WERI-Rb-1 (cell line): Measurements from ENCODE around the gene QPCTL.
"Not testable (repeated sequence)": the region's sequence is repeated elsewhere in the genome, so short reads cannot be mapped to it uniquely, and the experiment has no call there.

ENCODE experiments used
- DNase-seq: peaks from one replicate; pipeline ENCODE4 v3.0.0-alpha.2; 2020
- H3K27ac ChIP-seq: fragments of 250-450 bp; sonication (Bioruptor Pico); 2 replicates; pipeline ENCODE4 v1.5.1; 2020; ENCODE audit warnings: mild to moderate bottlenecking, moderate library complexity
- H3K27me3 ChIP-seq: fragments of 250-450 bp; sonication (Bioruptor Pico); 2 replicates; pipeline ENCODE4 v1.5.1; 2021; ENCODE audit warnings: mild to moderate bottlenecking, low read depth, moderate library complexity; ENCODE audit not compliant: insufficient read depth, severe bottlenecking
- H3K36me3 ChIP-seq: fragments of 250-450 bp; sonication (Bioruptor Pico); 2 replicates; pipeline ENCODE4 v1.5.1; 2020; ENCODE audit warnings: mild to moderate bottlenecking, moderate library complexity
- H3K4me3 ChIP-seq: 2 replicates; pipeline ENCODE4 v1.5.1; 2011; ENCODE audit warnings: low read depth, mild to moderate bottlenecking, control low read depth, low read length
- H3K9me3 ChIP-seq: fragments of 250-450 bp; sonication (Bioruptor Pico); 2 replicates; pipeline ENCODE4 v1.5.1; 2021; ENCODE audit warnings: mild to moderate bottlenecking, moderate library complexity; ENCODE audit not compliant: severe bottlenecking
- CTCF ChIP-seq: IDR thresholded peaks from 2 replicates; pipeline ENCODE4 v1.5.1; 2011; ENCODE audit warnings: low read depth, mild to moderate bottlenecking, control low read depth, inconsistent platforms, low read length

QPCTL gene

GRCh38 chr19:45746866-45747265, 54.4 kb downstream of the QPCTL start:
- Histone ChIP-seq H3K27me3 (no peaks in the 10 kb centered on the region), H3K36me3 (no peaks in the 10 kb centered on the region), H3K4me3 (no peak overlapping the region), H3K9me3 (no peaks in the 10 kb centered on the region), H3K27ac (no peak overlapping the region)
- no peak for DNase-seq
- no peak for TF ChIP-seq CTCF

DNA sequence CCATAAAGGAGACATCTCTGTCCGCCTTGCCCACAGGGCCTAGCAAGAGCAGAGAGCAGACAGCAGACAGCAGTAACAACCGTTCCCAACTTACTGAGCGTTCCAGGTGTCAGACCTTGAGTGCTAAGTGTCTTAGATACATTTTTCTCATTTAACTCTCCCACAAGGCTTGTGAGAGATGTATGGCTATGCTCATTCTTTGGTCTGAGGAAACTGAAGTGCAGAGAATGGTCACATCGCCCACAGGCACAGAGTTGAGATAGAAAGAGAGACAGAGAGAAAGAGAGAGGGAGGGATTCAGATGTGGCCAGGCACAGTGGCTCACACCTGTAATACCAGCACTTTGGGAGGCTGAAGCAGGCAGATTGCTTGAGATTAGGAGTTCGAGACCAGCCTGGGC, 55.0 kb downstream of the QPCTL start:
- no peak overlapping the region for H3K4me3 ChIP-seq
- TF ChIP-seq CTCF = no peak
- no peak overlapping the region for H3K27ac ChIP-seq
- no peak for DNase-seq
- no peaks in the 10 kb centered on the region for H3K36me3 ChIP-seq
- H3K9me3 ChIP-seq = no peaks in the 10 kb centered on the region
- no peaks in the 10 kb centered on the region for H3K27me3 ChIP-seq

DNA sequence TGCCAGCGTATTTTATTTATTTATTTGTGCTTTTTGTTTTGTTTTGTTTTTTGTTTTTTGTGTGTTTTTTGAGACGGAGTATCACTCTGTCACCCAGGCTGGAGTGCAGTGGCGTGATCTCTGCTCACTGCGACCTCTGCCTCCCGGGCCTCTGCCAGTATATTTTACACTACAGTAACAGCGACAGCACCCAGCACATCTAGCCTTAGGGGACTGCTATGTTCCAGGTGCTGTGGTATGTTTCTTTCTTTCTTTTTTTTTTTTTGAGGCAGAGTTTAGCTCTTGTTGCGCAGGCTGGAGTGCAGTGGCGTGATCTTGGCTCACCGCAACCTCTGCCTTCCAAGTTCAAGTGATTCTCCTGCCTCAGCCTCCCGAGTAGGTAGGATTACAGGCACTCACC, 59.0 kb downstream of the QPCTL start:
- DNase-seq, H3K36me3 ChIP-seq, H3K4me3 ChIP-seq, H3K27me3 ChIP-seq, H3K27ac ChIP-seq, H3K9me3 ChIP-seq: not testable (repeated sequence)

- no peak for TF ChIP-seq CTCF
- no peak for DNase-seq
- H3K4me3 ChIP-seq = no peak overlapping the region
- no peaks in the 10 kb centered on the region for H3K27me3 ChIP-seq
- H3K36me3 ChIP-seq = no peaks in the 10 kb centered on the region
- H3K9me3 ChIP-seq = no peaks in the 10 kb centered on the region
- no peak overlapping the region for H3K27ac ChIP-seq
These were observed 60.2 kb downstream of the QPCTL start for GRCh38 chr19:45752639-45753038.

- H3K36me3 ChIP-seq = no peaks in the 10 kb centered on the region
- peak; percentile 49 for DNase-seq
- no peak overlapping the region for H3K4me3 ChIP-seq
- TF ChIP-seq CTCF = 0 out of 2 replicates have a peak, but pooled peaks have one; percentile 19
- no peaks in the 10 kb centered on the region for H3K27me3 ChIP-seq
- no peaks in the 10 kb centered on the region for H3K9me3 ChIP-seq
- H3K27ac ChIP-seq = no peak overlapping the region
These were observed 61.1 kb downstream of the QPCTL start for GRCh38 chr19:45753548-45753947.
